Uterus (tissue), 2 donors: Measurements from ENCODE around the gene TXNL4A.

Experiments used
- CTCF ChIP-seq, 4 experiments: fragments of 200-600 bp in 2 of 4; fragments of 450-650 bp in 2 of 4; sonication (generic) in 2 of 4; IDR thresholded peaks; one replicate each; pipeline ENCODE4 v1.5.1; 2016 to 2019; ENCODE audit warnings: antibody characterized with exemption in 4 of 4, mild to moderate bottlenecking in 2 of 4, moderate library complexity in 1 of 4
- POLR2A ChIP-seq, 2 donors: fragments of 450-650 bp; IDR thresholded peaks; one replicate each; pipeline ENCODE4 v1.6.1; 2016; ENCODE audit warnings: antibody characterized with exemption in 2 of 2, mild to moderate bottlenecking in 1 of 2, moderate library complexity in 1 of 2

GRCh38 chr18:79938196-79938595 is 50.2 kb downstream of the TXNL4A start:
- TF ChIP-seq POLR2A (IDR thresholded peaks at IDR 0.05) (no peak), CTCF (IDR thresholded peaks at IDR 0.05) (no peak)
